Transverse colon (tissue), 3 donors: ENCODE results near the gene ANKH.

Source experiments
- POLR2A ChIP-seq: fragments of 450-650 bp; IDR thresholded peaks from one replicate; pipeline ENCODE4 v1.6.1; 2016; ENCODE audit warnings: antibody characterized with exemption, mild to moderate bottlenecking, moderate library complexity
- TF ChIP-seq, protein P1 (sequence below), 5 experiments: fragments of 200-600 bp in 3 of 5; fragments of 450-650 bp in 2 of 5; sonication (generic) in 3 of 5; IDR thresholded peaks; 1 replicate in 2 of 5; 2 replicates in 3 of 5; pipeline ENCODE4 v1.5.1; 2016 to 2017; ENCODE audit warnings: antibody characterized with exemption in 5 of 5, inconsistent platforms in 3 of 5, mild to moderate bottlenecking in 2 of 5, moderate library complexity in 1 of 5

DNA sequence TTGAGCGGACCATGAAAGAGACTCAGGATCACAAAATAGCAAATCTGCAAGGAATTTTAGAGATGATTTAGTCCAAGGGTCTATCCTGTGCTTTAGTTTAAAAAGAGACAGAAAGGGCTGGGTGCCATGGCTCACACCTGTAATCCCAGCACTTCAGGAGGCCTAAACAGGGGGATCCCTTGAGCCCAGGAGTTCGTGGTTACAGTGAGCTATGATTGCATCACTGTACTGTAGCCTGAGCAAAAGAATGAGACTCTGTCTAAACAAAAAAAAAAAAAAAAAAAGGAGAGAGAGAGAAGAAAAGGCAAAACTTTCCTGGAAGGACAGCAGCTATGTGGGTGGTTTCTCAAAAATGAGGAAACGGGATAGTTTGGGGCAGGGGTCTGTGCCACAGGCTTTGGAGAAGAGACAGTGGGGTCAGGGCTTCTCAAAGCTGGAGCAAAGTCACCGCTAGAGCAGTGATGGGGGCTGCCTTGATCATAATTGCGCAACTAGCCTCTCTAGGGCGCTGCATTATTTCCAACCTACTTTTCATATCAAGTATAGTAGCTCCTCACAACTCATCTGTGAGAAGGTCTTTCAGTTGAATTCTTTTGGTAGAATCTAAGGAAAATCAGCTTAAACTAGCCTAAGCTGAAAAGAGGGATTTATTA is 8.5 kb upstream of the ANKH start:
- TF ChIP-seq, protein P1, sequence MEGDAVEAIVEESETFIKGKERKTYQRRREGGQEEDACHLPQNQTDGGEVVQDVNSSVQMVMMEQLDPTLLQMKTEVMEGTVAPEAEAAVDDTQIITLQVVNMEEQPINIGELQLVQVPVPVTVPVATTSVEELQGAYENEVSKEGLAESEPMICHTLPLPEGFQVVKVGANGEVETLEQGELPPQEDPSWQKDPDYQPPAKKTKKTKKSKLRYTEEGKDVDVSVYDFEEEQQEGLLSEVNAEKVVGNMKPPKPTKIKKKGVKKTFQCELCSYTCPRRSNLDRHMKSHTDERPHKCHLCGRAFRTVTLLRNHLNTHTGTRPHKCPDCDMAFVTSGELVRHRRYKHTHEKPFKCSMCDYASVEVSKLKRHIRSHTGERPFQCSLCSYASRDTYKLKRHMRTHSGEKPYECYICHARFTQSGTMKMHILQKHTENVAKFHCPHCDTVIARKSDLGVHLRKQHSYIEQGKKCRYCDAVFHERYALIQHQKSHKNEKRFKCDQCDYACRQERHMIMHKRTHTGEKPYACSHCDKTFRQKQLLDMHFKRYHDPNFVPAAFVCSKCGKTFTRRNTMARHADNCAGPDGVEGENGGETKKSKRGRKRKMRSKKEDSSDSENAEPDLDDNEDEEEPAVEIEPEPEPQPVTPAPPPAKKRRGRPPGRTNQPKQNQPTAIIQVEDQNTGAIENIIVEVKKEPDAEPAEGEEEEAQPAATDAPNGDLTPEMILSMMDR (IDR thresholded peaks at IDR 0.05), result no peak
- no peak for TF ChIP-seq POLR2A
